ENCODE measurements around the gene CYP4A11. TPM values are rescaled to one million over a fixed set of nuclear protein-coding genes. Genes with fewer than 3 reads are reported as not detected.
"Not testable (repeated sequence)": the region's sequence is repeated elsewhere in the genome, so short reads cannot be mapped to it uniquely, and the experiment has no call there.

Gene CYP4A11
- total and polyA plus RNA-seq, 2 experiments from 2014 or later: not detected

GRCh38 chr1:46900401-46900800 lies 40.9 kb downstream of the CYP4A11 start (continued):
- TF ChIP-seq REST (IDR thresholded peaks at IDR 0.05; ENCODE audit: unreplicated experiment) (no peak), JUNB (IDR thresholded peaks at IDR 0.05; ENCODE audit: unreplicated experiment) (no peak), ZNF331 (CRISPR knock-in tag; IDR thresholded peaks at IDR 0.05; ENCODE audit: low read depth) (no peak), POLR2AphosphoS5 (IDR thresholded peaks at IDR 0.05; ENCODE audit: low read depth) (no peak), EZH2phosphoT487 (IDR thresholded peaks at IDR 0.05; ENCODE audit: unreplicated experiment) (no peak), CREB1 (CRISPR knock-in tag; IDR thresholded peaks at IDR 0.05; ENCODE audit: low read depth) (no peak), CTCF (conservative IDR thresholded peaks at IDR 0.05; ENCODE audit: low read depth in 2 of 2) (no peak), STAT1 (IDR thresholded peaks at IDR 0.05; ENCODE audit: unreplicated experiment) (no peak)

GRCh38 chr1:46881656-46882055 lies 59.6 kb downstream of the CYP4A11 start:
- H3K27ac Mint-ChIP-seq; H3K9me3 Mint-ChIP-seq; H3F3A ChIP-seq (replicated peaks; ENCODE audit: low read depth); H2AFZ ChIP-seq; H3K27me3 Mint-ChIP-seq (ENCODE audit: insufficient read depth, low read depth, poor library complexity); H3K36me3 ChIP-seq (ENCODE audit: insufficient read depth); H3K36me3 Mint-ChIP-seq (ENCODE audit: low read depth); H3K4me3 ChIP-seq; H3K27me3 ChIP-seq (ENCODE audit: insufficient read depth); H3K9me2 ChIP-seq (ENCODE audit: insufficient read depth); DNase-seq (ENCODE audit: low spot score); H3K4me2 ChIP-seq; H4K20me1 ChIP-seq (replicated peaks; ENCODE audit: insufficient read depth); H3K27ac ChIP-seq (ENCODE audit: low read depth); H3K4me1 ChIP-seq (ENCODE audit: insufficient read depth); H3K4me3 Mint-ChIP-seq; ATAC-seq; H3K79me2 ChIP-seq (replicated peaks; ENCODE audit: insufficient read depth); H3K4me1 Mint-ChIP-seq: not testable (repeated sequence)

Small RNA genes lying within 50 kb of the gene (small RNA-seq; reads per million reads assigned to genes)
- gene CYP4A26P (ENCODE audit: low replicate concordance): not detected

Other genes starting within 250 kb of the CYP4A11 start
- 48.7 and 49.0 TPM in 2 replicates for gene EFCAB14, start 222.4 kb downstream of the CYP4A11 start, total RNA-seq (2014; rRNA removed; shearing (Covaris generic))
- 20.8 and 23.3 TPM in 2 replicates for gene EFCAB14, start 222.4 kb downstream of the CYP4A11 start, polyA plus RNA-seq (2016; fragmentation: Nextera tagmentation; extraction: Ambion mirVana)
- gene CYP4B1, start 142.4 kb downstream of the CYP4A11 start, total RNA-seq (2014; rRNA removed; shearing (Covaris generic)): 0.16 TPM in 1 of 2 replicates, not detected in the other
- gene CYP4B1, start 142.4 kb downstream of the CYP4A11 start, polyA plus RNA-seq (2016; fragmentation: Nextera tagmentation; extraction: Ambion mirVana): not detected in 2 replicates
- 2.2 and 3.6 TPM in 2 replicates for gene CYP4X1, start 82.2 kb upstream of the CYP4A11 start, total RNA-seq (2014; rRNA removed; shearing (Covaris generic))
- gene CYP4X1, start 82.2 kb upstream of the CYP4A11 start, polyA plus RNA-seq (2016; fragmentation: Nextera tagmentation; extraction: Ambion mirVana): 1.1 and 1.8 TPM in 2 replicates
- gene CYP4Z1, start 125.8 kb upstream of the CYP4A11 start, total RNA-seq (2014; rRNA removed; shearing (Covaris generic)): not detected in 2 replicates
- gene CYP4Z1, start 125.8 kb upstream of the CYP4A11 start, polyA plus RNA-seq (2016; fragmentation: Nextera tagmentation; extraction: Ambion mirVana): not detected in 2 replicates
- gene CYP4A22, start 196.0 kb upstream of the CYP4A11 start, total RNA-seq (2014; rRNA removed; shearing (Covaris generic)): not detected in 2 replicates
- not detected in 2 replicates for gene CYP4A22, start 196.0 kb upstream of the CYP4A11 start, polyA plus RNA-seq (2016; fragmentation: Nextera tagmentation; extraction: Ambion mirVana)
- gene PDZK1IP1, start 248.6 kb upstream of the CYP4A11 start, total RNA-seq (2014; rRNA removed; shearing (Covaris generic)): not detected in 2 replicates
- gene PDZK1IP1, start 248.6 kb upstream of the CYP4A11 start, polyA plus RNA-seq (2016; fragmentation: Nextera tagmentation; extraction: Ambion mirVana): not detected in 2 replicates

Data from GM23338 (cell line).